HG02870 (cell line): Measurements from ENCODE around the gene CHRDL2.

Experiments used
- ATAC-seq: cut with Tn5 transposase; IDR thresholded peaks from one replicate; pipeline ENCODE4 v1.9.1; 2021; ENCODE audit warnings: mild to moderate bottlenecking, moderate library complexity; ENCODE audit not compliant: unreplicated experiment

The CHRDL2 gene

DNA sequence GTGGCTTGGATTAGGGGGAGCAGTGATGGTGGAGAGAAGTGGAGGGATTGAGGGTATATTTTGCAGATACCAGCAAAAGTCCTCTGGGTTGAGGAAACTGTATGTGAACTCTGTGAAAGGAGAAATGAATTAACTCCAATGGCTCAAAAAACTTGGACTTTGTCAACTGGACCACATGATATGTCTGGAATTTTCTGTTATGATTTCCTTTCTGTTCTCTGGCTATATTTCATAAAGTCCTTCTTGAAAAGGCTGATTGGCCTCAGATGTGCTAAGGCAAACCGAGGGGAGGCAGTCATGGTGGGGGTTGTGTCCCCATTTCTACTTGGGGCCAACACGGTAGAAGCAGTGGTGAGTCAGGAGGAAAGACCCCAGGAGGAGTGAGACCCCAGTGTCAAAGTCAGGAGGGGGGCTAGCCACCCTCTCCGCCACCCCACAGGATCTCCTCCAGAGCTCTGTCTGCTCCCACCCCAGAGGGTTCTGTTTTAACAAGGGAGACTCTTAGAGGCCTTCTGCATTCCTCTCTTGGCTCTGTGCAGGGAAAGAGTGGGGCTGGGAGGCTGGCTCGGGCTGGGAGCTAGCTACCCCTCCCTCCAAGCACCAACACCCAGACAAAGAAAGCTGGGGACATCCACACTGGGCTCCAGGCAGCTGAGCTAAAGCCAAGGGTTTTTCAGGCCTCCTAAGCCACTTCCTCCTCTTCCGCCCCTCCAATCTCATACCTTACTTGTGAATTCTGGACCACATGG is 13.8 kb downstream of the CHRDL2 start:
- ATAC-seq = no peak

DNA sequence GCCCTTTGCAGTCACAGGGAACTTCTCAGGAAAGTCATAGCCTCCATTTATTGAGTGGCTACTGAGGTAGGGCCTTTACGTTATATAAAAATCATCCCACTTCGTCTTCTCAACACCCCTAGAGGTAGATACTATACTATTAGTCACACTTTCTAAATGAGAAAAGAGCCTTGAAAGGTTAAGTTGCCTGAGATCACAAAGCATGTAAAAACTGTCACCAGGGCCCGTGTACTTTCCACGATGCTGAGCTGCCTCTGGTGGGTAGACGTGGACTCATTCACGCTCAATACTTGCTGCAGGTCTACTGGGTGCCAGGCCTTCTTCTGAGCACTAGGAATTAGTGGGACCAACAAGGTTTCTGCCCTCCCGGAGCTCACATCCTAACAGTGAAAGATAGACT is 16.3 kb downstream of the CHRDL2 start:
- no peak for ATAC-seq

DNA sequence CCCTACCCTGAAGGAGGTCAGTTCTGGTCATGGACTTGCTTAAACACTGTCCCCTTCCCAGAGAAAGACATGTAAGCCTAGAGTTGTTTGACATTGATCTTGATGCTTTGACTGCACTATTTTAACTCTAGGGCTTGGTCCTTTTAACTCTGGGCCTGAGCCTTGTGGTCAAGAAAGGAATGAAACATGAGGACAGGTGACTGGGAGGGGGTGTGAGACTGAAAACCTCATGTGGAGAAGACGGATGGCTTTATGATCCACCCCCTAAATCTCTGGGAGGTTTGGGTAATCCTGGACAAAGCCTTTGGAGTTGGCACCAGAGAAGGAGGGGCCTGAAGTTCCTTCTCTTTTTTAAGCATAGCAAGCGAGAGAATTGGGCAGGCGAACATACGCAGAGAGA is 17.5 kb downstream of the CHRDL2 start:
- ATAC-seq = no peak

DNA sequence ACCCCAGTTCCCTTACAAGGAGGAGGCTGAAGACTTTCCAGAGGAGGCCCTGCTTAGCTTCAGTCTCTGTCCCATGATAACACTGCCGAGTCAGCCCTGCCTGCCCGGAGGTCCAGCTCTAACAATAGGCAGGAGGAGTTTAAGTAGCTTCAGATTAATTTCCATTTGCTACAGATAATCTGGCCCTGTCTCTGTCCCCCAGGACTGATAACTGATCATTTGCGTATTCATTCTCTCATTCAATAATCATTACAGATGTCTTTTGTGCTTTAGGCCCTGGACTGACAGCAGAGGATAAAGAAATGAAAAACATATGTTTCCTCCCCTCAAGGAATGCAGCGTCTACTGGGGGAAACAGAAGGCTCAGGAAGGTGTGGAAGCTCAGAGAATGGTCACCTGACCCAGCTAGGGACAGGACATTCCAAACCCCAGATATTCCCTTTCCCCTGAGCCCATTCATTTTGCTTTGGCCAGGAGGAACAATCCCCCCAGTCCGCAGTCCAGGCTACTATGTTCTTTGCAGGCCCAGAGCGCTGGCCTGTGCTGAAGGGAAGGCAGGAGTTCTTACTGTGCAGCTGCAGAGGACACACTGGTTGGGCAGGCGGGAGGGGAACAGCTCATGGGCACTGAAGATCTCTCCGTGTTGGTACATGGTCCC is 20.8 kb downstream of the CHRDL2 start:
- ATAC-seq = no peak

DNA sequence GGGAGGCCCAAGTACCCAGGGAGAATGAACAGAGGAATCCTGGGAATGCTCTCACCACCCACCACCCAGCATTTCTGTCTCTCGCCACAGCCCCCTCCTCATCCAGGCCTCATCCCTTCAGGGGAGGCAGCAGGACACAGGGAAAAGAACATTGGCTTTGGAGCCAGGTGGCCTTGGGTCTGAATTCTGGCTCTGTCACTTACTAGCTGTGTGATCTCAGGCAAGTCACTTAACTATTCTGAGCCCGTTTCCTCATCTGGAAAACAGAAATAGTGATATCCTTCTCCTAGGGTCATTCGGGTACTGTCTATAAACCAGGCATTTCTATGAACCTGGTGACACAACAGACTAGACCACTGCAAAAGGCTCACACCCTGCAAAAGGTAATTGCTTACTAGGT is 22.1 kb downstream of the CHRDL2 start:
- ATAC-seq = no peak

DNA sequence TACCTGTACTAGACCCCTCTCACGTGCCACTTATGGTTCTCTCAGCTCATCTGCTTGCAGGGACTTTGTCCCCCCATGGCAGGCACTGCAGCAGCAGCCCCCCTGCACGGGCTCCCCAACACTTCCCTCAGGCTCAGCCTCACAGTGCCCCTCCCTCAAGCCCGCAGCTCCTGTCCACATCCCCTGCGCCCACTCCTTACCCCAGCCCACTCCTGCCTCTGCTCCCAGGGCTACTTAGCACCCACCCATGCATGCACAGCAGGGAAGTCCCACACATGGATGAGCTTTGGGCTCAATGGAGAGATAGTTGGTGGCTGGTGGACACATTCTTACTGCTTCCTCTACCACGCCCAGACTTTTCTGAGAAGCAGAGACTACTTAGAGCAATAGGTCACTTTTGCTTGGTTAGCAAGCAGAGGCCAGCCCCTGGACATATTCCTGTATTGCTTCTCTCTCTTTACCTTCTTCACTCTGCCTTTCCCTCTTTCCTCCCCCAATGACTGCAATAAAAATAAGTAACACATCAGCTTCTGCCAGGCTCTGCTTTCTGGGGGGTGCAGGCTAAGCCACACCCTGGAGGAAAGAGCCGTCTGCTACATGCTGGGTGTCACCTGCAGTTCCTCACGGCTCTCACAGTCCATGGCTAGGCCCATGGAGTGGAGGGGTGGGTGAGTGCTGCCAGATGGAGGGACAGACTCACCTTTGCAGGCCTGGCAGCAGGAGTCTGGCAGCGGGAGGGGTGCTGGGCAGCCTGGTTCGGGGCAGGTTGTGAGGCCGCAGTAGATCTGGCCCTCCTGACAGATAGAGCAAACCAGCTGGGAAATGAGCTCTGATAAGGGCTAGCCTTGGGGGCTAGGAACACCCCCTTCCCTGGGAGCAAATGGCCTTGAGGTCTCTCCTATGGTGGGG is 23.4 kb downstream of the CHRDL2 start:
- no peak for ATAC-seq

DNA sequence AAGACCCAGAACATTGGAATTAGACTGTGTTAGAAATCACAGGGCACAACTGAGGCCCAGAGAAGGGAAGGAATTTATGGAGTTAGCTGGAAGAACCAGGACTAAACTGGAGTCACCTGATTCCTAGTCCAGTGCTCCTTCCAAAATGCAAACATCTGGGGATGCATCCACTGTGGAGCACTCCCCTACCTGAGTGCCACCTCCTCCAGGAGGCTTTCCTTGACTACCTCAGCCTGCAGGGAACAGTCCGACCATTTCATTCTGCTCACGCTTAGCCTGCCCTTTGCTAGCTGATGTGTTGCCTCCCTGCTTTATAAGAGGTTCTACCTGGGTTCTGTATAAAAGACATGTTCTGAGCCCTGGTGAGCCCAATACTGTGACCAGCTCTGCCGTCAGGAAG is 24.0 kb downstream of the CHRDL2 start:
- ATAC-seq = no peak

DNA sequence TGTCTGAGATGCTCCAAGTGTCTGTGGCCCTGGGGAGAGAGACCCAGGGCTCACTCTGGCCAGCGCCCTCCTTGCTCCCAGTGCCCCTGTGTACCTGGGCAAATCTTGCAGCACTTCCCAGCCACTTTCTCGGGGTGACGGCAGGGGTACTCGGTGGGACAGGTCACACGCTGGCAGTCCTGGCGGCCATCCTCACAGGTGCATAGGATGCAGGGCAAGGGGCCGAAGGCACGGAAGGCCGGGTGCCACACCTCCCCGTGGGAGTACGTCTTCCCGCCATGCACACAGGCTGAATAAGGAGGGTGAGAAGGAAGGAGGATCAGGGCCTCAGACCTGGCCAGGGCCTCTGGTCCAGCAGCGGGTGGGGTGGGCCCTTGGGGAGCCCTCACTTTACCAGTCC is 28.0 kb downstream of the CHRDL2 start:
- no peak for ATAC-seq

DNA sequence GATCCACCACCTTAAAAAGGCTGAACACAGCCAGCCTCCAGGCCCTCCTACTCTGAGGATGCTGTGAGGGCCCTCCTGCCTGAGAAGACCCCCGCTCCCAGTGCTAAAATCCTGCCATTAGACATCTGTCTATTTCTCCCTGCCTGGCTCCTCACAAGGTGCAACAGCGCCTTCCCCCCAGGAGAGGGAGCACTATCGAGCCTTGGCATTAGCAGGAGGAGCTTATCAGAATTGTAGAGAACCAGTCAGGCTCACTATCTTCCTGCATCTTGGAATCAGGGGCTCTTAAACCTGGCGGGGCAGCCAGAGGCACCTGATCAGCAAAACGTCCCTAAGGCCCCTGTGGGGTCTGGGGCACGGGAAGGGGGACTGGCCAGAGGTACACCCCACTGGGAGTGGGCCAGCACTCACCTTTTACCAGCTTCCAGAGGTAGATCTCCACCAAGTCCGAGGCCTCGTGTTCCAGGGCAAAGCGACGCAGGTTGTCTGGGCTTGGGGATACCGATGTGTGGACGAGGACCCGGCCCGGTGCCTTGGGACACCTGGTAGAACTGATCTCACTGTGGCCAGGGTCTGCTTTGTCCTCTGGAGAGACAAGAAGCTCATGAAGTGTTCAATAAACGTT is 28.7 kb downstream of the CHRDL2 start:
- no peak for ATAC-seq

DNA sequence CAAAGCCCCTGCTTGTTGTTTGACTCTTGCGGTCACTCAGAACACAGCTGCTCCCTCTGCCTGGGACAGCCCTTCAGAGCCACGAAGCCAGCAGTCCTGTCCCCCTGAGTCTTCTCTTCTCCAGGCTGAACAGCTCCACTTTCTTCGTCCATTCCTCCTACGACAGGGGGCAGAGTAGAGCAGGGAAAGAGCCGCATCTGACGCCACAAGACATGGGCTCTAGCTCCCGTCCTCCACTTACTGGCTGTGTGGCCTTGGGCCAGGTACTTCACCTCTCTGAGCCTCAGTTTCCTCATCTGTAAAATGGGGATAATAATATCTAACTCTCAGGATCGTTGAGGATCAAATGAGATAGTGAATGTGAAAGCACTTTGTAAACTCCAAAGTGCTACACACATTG is 29.9 kb downstream of the CHRDL2 start:
- no peak for ATAC-seq

DNA sequence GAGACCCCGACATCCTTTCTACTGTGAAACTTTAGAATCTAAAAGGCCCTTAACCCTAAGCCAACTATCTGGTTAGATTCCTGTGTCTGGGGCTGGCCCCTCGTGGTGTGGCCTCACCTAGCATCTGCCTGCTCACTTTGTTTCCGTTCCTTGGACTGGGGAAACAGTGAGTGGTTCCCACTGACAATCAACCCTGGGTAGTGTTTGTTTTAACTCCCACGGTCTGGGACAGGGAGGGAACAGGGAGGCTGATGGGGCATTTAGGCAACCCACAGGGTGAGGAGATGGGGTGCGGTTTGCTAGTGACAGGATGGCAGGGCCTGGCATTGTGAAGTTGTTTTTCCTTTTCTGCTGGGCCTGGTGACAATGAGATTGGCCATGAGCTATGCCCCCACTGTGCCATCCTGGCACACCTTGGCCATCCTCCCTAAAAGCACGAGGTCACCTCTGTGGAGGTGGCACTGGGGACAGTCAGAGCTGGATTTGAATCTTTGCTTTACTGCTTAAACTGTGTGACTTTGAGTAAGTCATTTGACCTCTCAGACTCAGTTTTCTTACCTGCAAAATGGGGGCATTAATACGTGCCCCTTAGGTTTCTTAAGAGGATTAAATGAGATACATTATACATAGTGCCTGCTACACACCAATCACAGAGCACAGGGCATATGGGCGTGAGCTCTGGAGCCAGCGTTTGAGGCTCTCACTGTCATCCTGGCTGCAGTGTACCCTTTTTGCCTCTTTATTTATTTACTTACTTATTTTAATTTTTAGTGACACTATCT is 31.4 kb downstream of the CHRDL2 start:
- ATAC-seq = no peak

DNA sequence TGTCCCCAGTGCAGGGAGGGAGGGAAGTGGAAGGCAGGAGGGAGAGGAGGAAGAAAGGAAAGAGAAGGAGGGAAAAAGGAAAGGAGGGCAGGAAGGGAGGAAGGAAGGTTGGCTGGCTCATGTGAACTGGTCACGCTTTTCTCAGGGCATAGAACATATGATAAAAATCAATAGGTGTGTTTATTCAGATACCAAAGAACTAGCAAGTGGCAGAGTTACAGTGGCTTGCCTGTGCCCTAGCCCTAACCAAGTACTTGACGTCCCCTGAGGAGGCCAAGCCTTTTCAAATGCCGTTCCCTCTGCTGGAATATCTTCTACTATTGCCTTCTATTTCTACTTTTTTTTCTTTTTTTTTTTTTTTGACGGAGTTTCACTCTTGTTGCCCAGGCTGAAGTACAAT is 33.5 kb downstream of the CHRDL2 start:
- no peak for ATAC-seq

DNA sequence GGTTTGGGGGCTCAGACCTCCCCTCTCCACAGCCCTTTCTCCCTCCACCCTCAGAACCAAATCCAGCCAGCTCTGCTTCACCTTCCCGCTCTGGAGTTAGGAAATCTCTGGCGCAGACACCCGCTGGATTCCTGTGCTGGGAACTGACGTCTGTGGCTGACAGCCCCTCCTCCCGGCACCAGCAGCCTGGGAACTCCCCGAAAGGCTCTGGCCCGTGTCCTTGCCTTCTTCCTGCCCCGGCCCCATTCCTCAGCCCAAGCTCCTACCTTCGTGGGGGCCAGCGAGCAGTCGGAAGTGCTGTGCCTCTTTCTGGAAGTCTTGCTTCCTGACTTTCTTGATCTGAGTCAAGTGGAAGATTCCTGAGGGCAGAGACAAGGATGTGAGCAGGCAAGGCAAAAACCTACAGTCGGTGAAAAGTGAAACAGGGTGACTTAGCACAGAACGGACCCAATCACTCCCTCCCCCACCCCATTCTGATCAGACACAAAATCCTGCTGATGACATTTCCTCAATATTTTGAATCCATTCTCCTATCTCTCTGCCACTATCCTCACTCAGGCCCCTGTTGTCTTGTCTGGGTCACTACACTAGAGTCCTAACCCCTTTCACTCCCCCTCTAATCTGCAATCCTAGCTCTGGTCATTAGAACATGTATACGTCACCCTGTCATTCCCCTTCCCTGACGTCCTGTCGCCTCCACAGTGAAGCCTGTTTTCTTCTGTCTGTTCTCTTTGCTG is 34.1 kb downstream of the CHRDL2 start:
- ATAC-seq = no peak

DNA sequence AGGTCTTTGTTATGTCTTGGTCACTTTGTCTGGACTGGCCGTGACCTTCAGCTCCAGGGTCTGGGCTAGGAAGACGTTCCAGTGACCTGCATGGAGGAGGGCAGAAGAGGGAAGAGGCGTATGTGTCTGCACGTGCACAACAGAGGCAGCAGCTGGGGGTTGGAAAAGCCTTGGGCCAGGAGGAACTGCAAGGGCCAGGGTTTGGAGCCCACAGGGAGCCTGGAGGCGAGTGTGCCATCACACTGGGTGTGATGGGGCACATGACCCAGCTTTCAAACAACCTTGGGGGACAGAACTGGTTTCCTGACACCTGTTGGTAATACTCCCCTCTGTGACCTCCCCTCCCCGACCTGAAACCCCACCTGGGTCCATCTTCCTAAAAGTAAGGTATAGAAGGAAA is 34.7 kb downstream of the CHRDL2 start:
- no peak for ATAC-seq

DNA sequence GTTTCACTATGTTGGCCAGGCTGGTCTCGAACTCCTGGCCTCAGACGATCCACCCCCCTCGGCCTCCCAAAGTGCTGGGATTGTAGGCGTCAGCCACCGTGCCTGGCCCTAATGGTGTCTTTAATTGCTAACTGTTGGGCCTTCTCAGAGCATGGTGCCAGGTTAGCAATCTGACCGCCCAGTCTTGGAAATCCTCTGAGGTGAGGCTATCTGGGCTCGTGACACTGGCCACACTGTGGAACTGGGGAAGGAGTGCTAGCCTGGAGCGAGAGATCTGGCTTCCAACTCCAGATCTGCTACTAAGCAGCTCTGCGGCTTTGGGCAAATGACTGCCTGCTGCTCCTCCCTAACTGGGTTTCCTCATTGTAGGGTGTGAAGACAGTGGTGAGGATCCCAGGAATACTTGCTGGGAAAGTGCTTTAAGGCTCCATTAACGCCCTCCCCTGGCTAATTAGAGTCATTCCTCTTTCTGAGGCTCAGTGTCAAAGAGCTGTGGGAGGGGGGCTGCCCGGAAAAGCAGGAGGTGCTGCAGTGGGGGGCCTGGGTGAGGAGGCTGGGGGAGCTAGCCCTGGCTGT is 35.4 kb downstream of the CHRDL2 start:
- ATAC-seq = no peak

DNA sequence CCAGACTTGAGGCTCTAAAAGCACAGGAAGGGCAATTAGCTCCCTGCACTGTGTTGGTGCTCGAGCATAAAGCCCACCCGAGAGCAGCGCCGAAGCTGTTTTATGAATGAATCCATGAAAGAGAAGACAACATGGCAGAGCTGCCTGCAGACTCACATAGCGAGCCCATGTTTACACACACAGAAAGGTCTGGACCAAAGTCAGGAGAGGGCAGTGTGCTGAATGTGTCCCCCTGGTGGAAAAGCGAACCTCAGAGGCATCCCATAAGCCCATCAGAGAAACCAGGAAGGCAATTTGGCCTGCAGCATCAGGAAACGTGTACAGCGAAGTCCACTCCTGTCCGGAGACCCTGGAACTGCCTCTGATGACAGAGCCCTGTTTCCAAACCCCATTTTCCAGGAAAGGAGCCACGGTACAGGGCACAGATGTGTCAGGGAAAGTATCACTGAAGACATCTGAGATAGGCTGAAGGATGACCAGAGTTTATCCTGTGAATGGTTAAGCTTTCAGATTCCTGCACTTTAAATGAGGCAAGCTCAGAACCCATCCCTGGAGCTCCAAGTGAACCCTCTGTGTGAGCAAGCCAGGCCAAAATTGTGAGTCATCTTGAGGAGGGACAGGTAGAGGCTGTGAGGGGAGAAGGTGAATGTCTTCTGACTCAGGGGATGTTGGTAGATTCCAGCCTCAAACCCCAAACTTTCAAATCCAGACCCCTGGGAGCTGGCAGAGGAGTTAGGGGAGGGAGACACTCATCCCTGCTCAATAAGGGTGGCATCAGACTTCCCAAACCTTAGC is 36.9 kb downstream of the CHRDL2 start:
- ATAC-seq = no peak

DNA sequence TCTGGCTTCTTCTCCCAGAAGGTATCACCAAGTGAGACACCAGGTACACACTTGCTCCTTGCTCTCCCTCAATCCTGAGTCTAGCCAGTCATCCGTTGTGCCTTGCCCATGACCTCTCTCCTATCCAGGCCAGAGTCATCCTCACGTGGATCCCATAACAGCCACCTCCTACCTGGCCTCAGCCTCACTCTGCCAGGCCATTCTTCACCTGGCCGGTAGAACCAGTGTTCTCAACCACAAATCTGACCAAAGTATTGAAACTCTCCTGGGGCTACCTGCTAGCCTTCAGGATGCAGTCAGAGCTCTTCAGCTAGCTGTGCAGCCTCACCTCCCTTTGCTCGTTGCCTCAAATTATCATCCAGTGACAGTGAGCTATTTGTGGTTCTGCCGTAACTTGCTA is 37.7 kb downstream of the CHRDL2 start:
- ATAC-seq = no peak

DNA sequence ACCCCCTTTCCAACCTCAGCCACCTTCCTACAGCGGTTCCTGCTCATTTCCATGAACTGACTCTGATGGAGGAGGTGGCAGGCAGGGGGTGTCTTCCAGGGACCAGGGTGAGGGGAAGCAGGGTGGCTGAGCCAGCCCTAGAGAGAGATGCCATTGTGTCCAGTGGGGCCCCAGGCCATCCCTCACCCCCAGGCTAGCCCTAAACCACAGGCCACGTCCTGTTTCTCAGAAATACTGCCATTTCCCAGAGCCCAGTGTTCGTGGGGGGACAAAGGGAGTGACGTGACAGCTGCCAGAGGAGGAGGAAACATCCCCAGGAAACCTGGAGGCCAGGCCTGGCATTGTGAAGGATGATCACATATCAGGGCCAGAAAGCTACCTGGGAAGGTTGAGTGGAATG is 39.5 kb downstream of the CHRDL2 start:
- ATAC-seq = no peak

DNA sequence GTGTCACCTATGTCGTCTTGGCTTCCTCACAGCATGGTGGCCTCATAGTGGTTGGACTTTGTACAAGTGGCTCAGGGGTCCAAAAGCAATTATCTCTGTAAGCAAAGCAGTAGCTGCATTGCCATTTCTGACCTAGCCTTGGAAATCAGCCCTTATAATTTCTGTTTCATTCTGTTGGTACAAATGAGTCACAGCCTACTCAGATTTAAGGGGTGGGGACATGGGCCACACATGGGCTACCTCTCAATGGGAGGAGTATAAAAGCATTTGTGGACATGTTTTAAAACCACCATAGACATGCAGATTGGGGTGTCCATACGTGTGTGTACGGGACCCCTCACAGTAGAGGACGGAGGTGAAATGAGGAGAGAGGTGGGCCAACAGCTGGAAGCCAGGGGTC is 41.6 kb downstream of the CHRDL2 start:
- ATAC-seq = no peak
